ENCODE measurements around the gene THAP9. TPM values are rescaled to one million over a fixed set of nuclear protein-coding genes. Genes with fewer than 3 reads are reported as not detected.

Gene THAP9
- total RNA-seq, 2 experiments from 2014 or later, result 4.0 to 4.7 TPM

- no peak overlapping the region for H3K27ac Mint-ChIP-seq
- no peak overlapping the region for H3K4me3 Mint-ChIP-seq
- H3K4me1 Mint-ChIP-seq, result peaks cover 2% of the 10 kb centered on the region
- no peaks in the 10 kb centered on the region for H3K9me3 Mint-ChIP-seq
- H3K36me3 Mint-ChIP-seq, result peaks cover 35% of the 10 kb centered on the region
- no peak for ATAC-seq (ENCODE audit: low read depth)
- H3K27me3 Mint-ChIP-seq, result no peaks in the 10 kb centered on the region
- POLR2A ChIA-PET, result no interaction called here
- DNase-seq, result no peak
Observed at GRCh38 chr4:82947498-82947897, 47.0 kb downstream of the THAP9 start.

- Mint-ChIP-seq H3K36me3 (peaks cover 33% of the 10 kb centered on the region), H3K27me3 (no peaks in the 10 kb centered on the region), H3K4me3 (no peak overlapping the region), H3K9me3 (no peaks in the 10 kb centered on the region), H3K4me1 (no peaks in the 10 kb centered on the region), H3K27ac (no peak overlapping the region)
- POLR2A ChIA-PET, result no interaction called here
- no peak for ATAC-seq (ENCODE audit: low read depth)
- DNase-seq, result no peak
Observed at GRCh38 chr4:82948647-82949204, 48.2 kb downstream of the THAP9 start.

GRCh38 chr4:82951196-82951595, 50.7 kb downstream of the THAP9 start:
- Mint-ChIP-seq H3K36me3 (peaks cover 31% of the 10 kb centered on the region), H3K4me3 (no peak overlapping the region), H3K27me3 (no peaks in the 10 kb centered on the region), H3K4me1 (no peaks in the 10 kb centered on the region), H3K27ac (no peak overlapping the region), H3K9me3 (no peaks in the 10 kb centered on the region)
- POLR2A ChIA-PET, result interaction anchor here (0.6 kb wide), 1 partner anchor 522 kb away, joined by 3 read pairs; no protein-coding TSS in a partner anchor
- ATAC-seq (ENCODE audit: low read depth) (no peak), DNase-seq (no peak)

- no peak for ATAC-seq (ENCODE audit: low read depth)
- Mint-ChIP-seq H3K4me1 (peaks cover 12% of the 10 kb centered on the region), H3K27ac (no peak overlapping the region), H3K4me3 (no peak overlapping the region), H3K9me3 (no peaks in the 10 kb centered on the region), H3K36me3 (peaks cover 31% of the 10 kb centered on the region), H3K27me3 (no peaks in the 10 kb centered on the region)
- no peak for DNase-seq
- POLR2A ChIA-PET, result no interaction called here
Observed at GRCh38 chr4:82954212-82954611, 53.7 kb downstream of the THAP9 start.

- H3K4me3 Mint-ChIP-seq, result no peak overlapping the region
Observed at GRCh38 chr4:82957045-82957444, 56.5 kb downstream of the THAP9 start.

GRCh38 chr4:82965763-82966162, 65.2 kb downstream of the THAP9 start:
- ATAC-seq (ENCODE audit: low read depth) (no peak), DNase-seq (no peak)
- Mint-ChIP-seq H3K9me3 (no peaks in the 10 kb centered on the region), H3K4me1 (peaks cover 3% of the 10 kb centered on the region), H3K36me3 (peaks cover 58% of the 10 kb centered on the region), H3K4me3 (no peak overlapping the region), H3K27ac (no peak overlapping the region), H3K27me3 (no peaks in the 10 kb centered on the region)
- POLR2A ChIA-PET, result no interaction called here

More at GRCh38 chr4:82957045-82957444, 56.5 kb downstream of the THAP9 start:
- H3K27ac Mint-ChIP-seq, result peak overlapping the region; percentile 35
- ATAC-seq (ENCODE audit: low read depth), result peak; percentile 61
- POLR2A ChIA-PET, result no interaction called here
- DNase-seq, result no peak
- peaks cover 12% of the 10 kb centered on the region for H3K4me1 Mint-ChIP-seq
- peaks cover 35% of the 10 kb centered on the region for H3K36me3 Mint-ChIP-seq
- no peaks in the 10 kb centered on the region for H3K27me3 Mint-ChIP-seq
- H3K9me3 Mint-ChIP-seq, result no peaks in the 10 kb centered on the region

GRCh38 chr4:82968972-82969371, 68.4 kb downstream of the THAP9 start:
- Mint-ChIP-seq H3K9me3 (no peaks in the 10 kb centered on the region), H3K4me1 (peaks cover 5% of the 10 kb centered on the region), H3K4me3 (no peak overlapping the region), H3K27me3 (no peaks in the 10 kb centered on the region), H3K27ac (no peak overlapping the region), H3K36me3 (peaks cover 55% of the 10 kb centered on the region)
- ATAC-seq (ENCODE audit: low read depth) (no peak), DNase-seq (no peak)
- POLR2A ChIA-PET, result no interaction called here

- peaks cover 54% of the 10 kb centered on the region for H3K36me3 Mint-ChIP-seq
- ATAC-seq (ENCODE audit: low read depth) (no peak), DNase-seq (no peak)
- H3K4me1 Mint-ChIP-seq, result peaks cover 5% of the 10 kb centered on the region
- H3K27ac Mint-ChIP-seq, result no peak overlapping the region
- POLR2A ChIA-PET, result no interaction called here
- no peak overlapping the region for H3K4me3 Mint-ChIP-seq
- no peaks in the 10 kb centered on the region for H3K9me3 Mint-ChIP-seq
- no peaks in the 10 kb centered on the region for H3K27me3 Mint-ChIP-seq
Observed at GRCh38 chr4:82969414-82969813, 68.9 kb downstream of the THAP9 start.

Other genes with a start within 250 kb of the THAP9 start
- gene SCD5, start 101.9 kb upstream of the THAP9 start, total RNA-seq, result 1 to 10 TPM; 6.2 to 6.9 TPM
- gene SEC31A, start 9.6 kb upstream of the THAP9 start, total RNA-seq, result 100 to 1,000 TPM; 118 to 122 TPM
- gene LIN54, start 110.1 kb downstream of the THAP9 start, total RNA-seq, result 10 to 100 TPM; 34.3 to 34.9 TPM
- gene COPS4, start 134.4 kb downstream of the THAP9 start, total RNA-seq, result 10 to 100 TPM; 29.3 to 30.3 TPM
- 100 to 1,000 TPM; 305 to 314 TPM for gene PLAC8, start 214.0 kb downstream of the THAP9 start, total RNA-seq

All from activated naive CD8-positive, alpha-beta T cell treated with anti-CD3 and anti-CD28 coated beads, Interleukin-2, amount 10 ng/mL, durations not matched to agents 7 days and 5 days (primary cell).